GM18907 (cell line): ENCODE results near the gene HORMAD2.

ENCODE experiments used
- ATAC-seq: cut with Tn5 transposase; IDR thresholded peaks from one replicate; pipeline ENCODE4 v1.9.1; 2021; ENCODE audit warnings: mild to moderate bottlenecking, moderate library complexity; ENCODE audit not compliant: unreplicated experiment

HORMAD2 gene

GRCh38 chr22:30159561-30160353 lies 79.5 kb downstream of the HORMAD2 start:
- ATAC-seq, result no peak

- ATAC-seq, result no peak
Measured at GRCh38 chr22:30161051-30161469, 80.8 kb downstream of the HORMAD2 start.

DNA sequence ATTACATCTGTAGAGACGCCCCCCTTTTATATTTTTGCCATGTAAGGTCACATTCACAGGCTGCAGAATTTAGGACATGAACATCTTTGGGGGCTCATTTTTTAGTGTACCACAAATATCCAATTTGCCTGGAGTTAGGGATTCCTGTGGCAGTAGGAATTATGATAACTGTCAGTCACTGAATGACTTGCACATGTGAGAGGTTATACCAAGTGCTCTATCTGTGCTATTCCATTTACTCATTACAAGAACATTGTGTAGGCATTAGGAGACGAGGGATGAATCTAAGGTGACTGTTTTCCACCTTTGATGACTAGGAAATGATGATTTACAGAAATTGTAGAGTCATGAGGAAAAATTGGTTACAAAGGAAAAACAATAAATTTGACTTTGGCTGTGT lies 87.0 kb downstream of the HORMAD2 start:
- no peak for ATAC-seq

DNA sequence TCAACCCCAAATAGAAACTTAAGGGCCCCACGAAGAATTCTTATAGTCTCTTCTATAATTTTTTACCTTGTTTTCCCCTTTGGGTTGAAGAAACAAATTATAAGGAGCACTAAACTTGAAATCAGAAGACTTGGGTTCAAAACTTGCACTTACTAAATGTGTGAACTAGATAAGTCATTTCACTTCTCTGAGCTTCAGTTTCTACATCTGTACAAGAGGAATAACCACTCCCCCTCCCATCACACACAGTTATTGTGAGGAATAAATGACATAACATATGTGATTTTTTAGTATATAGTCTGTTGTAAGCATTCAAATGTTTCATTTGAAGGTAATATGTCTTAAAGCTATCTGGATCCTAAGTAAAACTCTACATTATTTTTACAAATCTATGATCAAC lies 87.5 kb downstream of the HORMAD2 start:
- ATAC-seq, result no peak

DNA sequence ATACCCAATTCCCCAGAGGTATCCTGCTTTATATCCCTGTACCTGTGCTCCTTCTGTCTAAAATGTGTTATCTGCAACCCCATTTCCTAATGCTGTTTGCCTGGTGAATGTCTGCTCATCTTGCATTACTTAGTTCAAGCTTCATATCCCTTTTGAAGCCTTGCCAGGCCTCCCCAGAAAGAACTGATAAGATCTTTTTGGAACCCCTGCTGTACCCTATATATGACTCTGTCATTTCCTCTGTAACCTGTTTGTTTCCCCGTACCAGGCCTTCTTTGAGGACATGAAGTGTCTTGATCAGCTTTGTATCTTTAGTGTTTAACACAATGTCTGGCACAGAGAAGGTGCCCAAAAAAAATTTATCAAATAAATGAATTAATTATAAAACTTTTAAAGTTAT lies 88.7 kb downstream of the HORMAD2 start:
- no peak for ATAC-seq

DNA sequence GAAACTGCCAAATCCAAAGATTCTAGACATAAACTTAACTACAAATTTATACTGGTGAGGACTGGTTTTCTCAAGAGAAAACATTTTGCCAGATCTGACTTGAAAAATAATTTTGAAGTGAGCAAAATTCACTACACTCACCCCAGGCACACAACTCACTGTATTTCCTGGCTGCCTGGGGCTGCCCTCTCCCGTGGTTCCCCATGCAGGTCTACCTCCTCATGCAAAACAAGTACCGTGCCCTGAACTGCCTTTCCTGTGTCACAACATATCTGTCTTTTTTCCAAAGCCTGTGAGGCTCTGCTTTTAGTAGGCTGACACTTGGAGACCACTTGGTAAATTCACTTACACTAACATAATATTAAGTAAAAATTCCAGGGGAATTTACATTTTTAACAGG lies 89.9 kb downstream of the HORMAD2 start:
- ATAC-seq, result no peak

DNA sequence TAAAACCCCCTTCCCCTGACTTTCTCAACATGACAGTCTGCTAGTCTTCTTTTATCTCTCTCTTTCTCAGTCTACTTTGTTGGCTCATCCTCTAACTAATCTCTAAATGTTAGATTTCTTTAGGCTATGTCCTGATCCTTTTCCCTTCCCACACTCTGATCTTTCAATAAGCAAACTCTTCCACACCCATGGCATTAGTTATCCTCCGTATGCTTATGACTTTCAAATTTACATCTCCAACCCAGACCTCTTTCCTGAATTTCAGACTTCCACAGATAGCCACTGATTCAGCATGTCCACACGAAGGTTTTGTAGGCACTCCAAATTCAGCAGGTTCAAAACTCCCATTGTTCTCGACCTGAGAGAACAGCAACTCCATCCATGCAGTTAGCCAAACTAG lies 90.7 kb downstream of the HORMAD2 start:
- ATAC-seq, result no peak

GRCh38 chr22:30175690-30176288 lies 95.5 kb downstream of the HORMAD2 start:
- no peak for ATAC-seq

GRCh38 chr22:30176431-30176830 lies 96.2 kb downstream of the HORMAD2 start:
- ATAC-seq, result no peak

- no peak for ATAC-seq
Measured at GRCh38 chr22:30178181-30179126, 98.2 kb downstream of the HORMAD2 start.

- ATAC-seq, result no peak
Measured at GRCh38 chr22:30180616-30181015, 100.4 kb downstream of the HORMAD2 start.

GRCh38 chr22:30181459-30182349 lies 101.4 kb downstream of the HORMAD2 start:
- no peak for ATAC-seq

DNA sequence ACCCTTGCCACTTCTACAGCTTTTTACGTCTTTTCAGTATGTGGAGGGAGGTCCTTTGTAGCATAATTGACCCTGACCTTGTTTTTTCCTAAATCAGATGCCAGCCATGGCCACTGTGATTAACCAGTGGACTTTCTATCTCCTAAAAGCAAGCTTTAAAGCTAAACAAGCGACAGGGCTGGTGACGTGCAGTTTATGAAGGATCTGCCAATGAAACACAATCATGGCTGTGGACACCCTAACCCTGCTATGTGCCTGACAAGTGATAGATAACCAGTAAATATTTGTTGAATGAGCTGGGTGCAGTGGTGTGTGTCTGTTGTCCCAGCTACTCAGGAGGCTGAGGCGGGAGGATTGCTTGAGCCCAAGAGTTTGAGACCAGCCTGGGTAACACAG lies 102.1 kb downstream of the HORMAD2 start:
- ATAC-seq, result no peak

GRCh38 chr22:30182815-30183214 lies 102.6 kb downstream of the HORMAD2 start:
- no peak for ATAC-seq

GRCh38 chr22:30183271-30183670 lies 103.0 kb downstream of the HORMAD2 start:
- ATAC-seq, result no peak

- no peak for ATAC-seq
Measured at GRCh38 chr22:30183861-30184278, 103.6 kb downstream of the HORMAD2 start.

GRCh38 chr22:30185129-30185528 lies 104.9 kb downstream of the HORMAD2 start:
- ATAC-seq, result no peak

DNA sequence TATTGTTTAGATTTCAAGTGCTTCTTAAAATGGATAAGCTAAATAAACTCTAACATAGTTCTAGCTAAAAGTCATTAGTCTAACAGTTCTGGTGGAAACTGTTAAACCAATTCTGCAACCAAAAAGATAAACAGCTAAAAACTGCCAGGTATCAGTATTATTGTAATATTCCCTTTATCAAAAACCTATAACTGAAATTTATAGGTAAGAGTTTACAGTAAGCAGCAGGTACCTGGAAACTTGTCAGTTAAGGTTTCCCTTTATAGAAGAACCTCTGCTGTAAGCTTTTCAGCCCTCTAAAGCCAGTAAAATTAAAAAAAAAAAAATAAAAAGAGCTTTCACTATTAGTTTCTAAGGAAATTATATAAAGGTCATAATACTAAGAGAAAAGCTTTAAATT lies 105.3 kb downstream of the HORMAD2 start:
- ATAC-seq, result no peak

DNA sequence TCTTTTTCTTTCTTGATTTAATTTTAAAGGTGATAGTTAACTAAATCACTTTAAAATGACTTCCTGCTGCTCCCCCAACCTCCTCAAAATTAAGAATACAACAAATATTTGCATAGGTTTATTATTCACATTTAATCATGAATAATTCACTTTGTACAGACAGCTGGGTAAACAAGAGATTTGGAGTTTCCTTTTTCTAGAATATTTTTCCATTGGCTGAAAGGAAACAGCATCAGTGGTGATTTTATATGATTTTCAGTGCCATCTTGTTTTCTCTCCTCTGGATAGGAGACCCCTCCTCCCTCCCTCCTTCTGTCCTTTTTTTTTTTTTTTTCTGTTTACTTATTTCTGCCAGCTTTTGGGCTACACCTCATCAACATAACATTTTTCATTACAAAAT lies 105.8 kb downstream of the HORMAD2 start:
- no peak for ATAC-seq

GRCh38 chr22:30186510-30186909 lies 106.2 kb downstream of the HORMAD2 start:
- no peak for ATAC-seq
